Thymus (tissue), 11 donors: ENCODE data around the gene TTC23. TPM values are rescaled to one million over a fixed set of nuclear protein-coding genes. Genes with fewer than 3 reads are reported as not detected.

ENCODE experiments used
- DNase-seq, 9 donors: peaks; one replicate each; pipeline ENCODE4 v3.0.0-alpha.2; 2013; ENCODE audit warnings: low spot score in 9 of 9, low read depth in 6 of 9, missing footprints in 1 of 9
- H3K27ac ChIP-seq, 2 donors: one replicate each; pipeline ENCODE4 v1.5.1; 2013; ENCODE audit warnings: control low read depth in 1 of 2, low read depth in 1 of 2, low read length in 1 of 2, mild to moderate bottlenecking in 1 of 2, moderate library complexity in 1 of 2
- H3K27me3 ChIP-seq, 2 donors: one replicate each; pipeline ENCODE4 v1.5.1; 2013; ENCODE audit warnings: low read length in 1 of 2; ENCODE audit not compliant: control insufficient read depth in 2 of 2, insufficient read depth in 1 of 2
- H3K36me3 ChIP-seq, 2 donors: one replicate each; pipeline ENCODE4 v1.5.1; 2013; ENCODE audit warnings: low read length in 1 of 2, mild to moderate bottlenecking in 1 of 2, moderate library complexity in 1 of 2; ENCODE audit not compliant: control insufficient read depth in 2 of 2, insufficient read depth in 2 of 2
- H3K4me1 ChIP-seq, 2 donors: one replicate each; pipeline ENCODE4 v1.5.1; 2013; ENCODE audit warnings: low read length in 2 of 2; ENCODE audit not compliant: control insufficient read depth in 2 of 2, insufficient read depth in 2 of 2
- H3K4me3 ChIP-seq, 2 donors: one replicate each; pipeline ENCODE4 v1.5.1; 2013; ENCODE audit warnings: low read length in 2 of 2, control low read depth in 1 of 2, mild to moderate bottlenecking in 1 of 2
- H3K9me3 ChIP-seq, 2 donors: one replicate each; pipeline ENCODE4 v1.5.1; 2013; ENCODE audit warnings: low read length in 1 of 2, mild to moderate bottlenecking in 1 of 2; ENCODE audit not compliant: control insufficient read depth in 2 of 2, insufficient read depth in 1 of 2
- WGBS: extraction: QIAGEN DNeasy Blood & Tissue Kit; methylation state at CpG from one replicate; pipeline ENCODE4 v1.1.7; 2013; 5-methylcytosine and 5-hydroxymethylcytosine counted together
- polyA plus RNA-seq: library from polyadenylated mRNA; stranded (reverse); fragments of 200-250 nt; gene quantifications from one replicate; pipeline ENCODE4 v1.2.3, GENCODE V29; 2013
- total RNA-seq: library from RNA; stranded (reverse); fragments of 120-200 nt; gene quantifications from one replicate; pipeline ENCODE4 v1.2.4, GENCODE V29; 2013
- donor health status: healthy.

The TTC23 gene
- total and polyA plus RNA-seq, 2 donors = 5.7 to 7.7 TPM

GRCh38 chr15:99125061-99125891, 124.1 kb downstream of the TTC23 start:
- H3K9me3 ChIP-seq = no peaks in the 10 kb centered on the region
- H3K27ac ChIP-seq = no peak overlapping the region
- H3K27me3 ChIP-seq = peaks cover 0 to 2% of the 10 kb centered on the region in 2 donors
- peaks cover 0 to 3% of the 10 kb centered on the region in 2 donors for H3K36me3 ChIP-seq
- no peak for DNase-seq
- WGBS = 94% methylated on average over 29 of the region's 29 CpGs
- peaks cover 0 to 5% of the 10 kb centered on the region in 2 donors for H3K4me1 ChIP-seq
- no peak overlapping the region for H3K4me3 ChIP-seq

GRCh38 chr15:99124641-99125040, 124.7 kb downstream of the TTC23 start:
- Histone ChIP-seq H3K4me3 (no peak overlapping the region), H3K9me3 (no peaks in the 10 kb centered on the region), H3K4me1 (peaks cover 0 to 5% of the 10 kb centered on the region in 2 donors), H3K27me3 (peaks cover 0 to 2% of the 10 kb centered on the region in 2 donors), H3K36me3 (no peaks in the 10 kb centered on the region), H3K27ac (no peak overlapping the region)
- WGBS = 91% methylated on average over 8 of the region's 8 CpGs
- DNase-seq = no peak

GRCh38 chr15:99123713-99124451, 125.5 kb downstream of the TTC23 start:
- WGBS = 40% methylated on average over 20 of the region's 20 CpGs
- H3K4me3 ChIP-seq = no peak overlapping the region
- peak in 1 of 9 donors; percentile 11 for DNase-seq
- H3K4me1 ChIP-seq = peaks cover 0 to 5% of the 10 kb centered on the region in 2 donors
- no peaks in the 10 kb centered on the region for H3K36me3 ChIP-seq
- no peaks in the 10 kb centered on the region for H3K9me3 ChIP-seq
- H3K27ac ChIP-seq = no peak overlapping the region
- peaks cover 0 to 2% of the 10 kb centered on the region in 2 donors for H3K27me3 ChIP-seq

GRCh38 chr15:99122831-99123712, 126.3 kb downstream of the TTC23 start:
- no peaks in the 10 kb centered on the region for H3K9me3 ChIP-seq
- no peak overlapping the region for H3K27ac ChIP-seq
- peaks cover 0 to 2% of the 10 kb centered on the region in 2 donors for H3K27me3 ChIP-seq
- WGBS = 85% methylated on average over 22 of the region's 22 CpGs
- H3K36me3 ChIP-seq = no peaks in the 10 kb centered on the region
- no peak for DNase-seq
- peaks cover 0 to 5% of the 10 kb centered on the region in 2 donors for H3K4me1 ChIP-seq
- H3K4me3 ChIP-seq = no peak overlapping the region

GRCh38 chr15:99121691-99122410, 127.5 kb downstream of the TTC23 start:
- Histone ChIP-seq H3K27ac (no peak overlapping the region), H3K9me3 (no peaks in the 10 kb centered on the region), H3K4me3 (no peak overlapping the region), H3K4me1 (peaks cover 0 to 5% of the 10 kb centered on the region in 2 donors), H3K36me3 (no peaks in the 10 kb centered on the region), H3K27me3 (peaks cover 0 to 2% of the 10 kb centered on the region in 2 donors)
- 85% methylated on average over 8 of the region's 8 CpGs for WGBS
- DNase-seq = no peak

- Histone ChIP-seq H3K4me3 (no peak overlapping the region), H3K27me3 (peaks cover 0 to 2% of the 10 kb centered on the region in 2 donors), H3K9me3 (no peaks in the 10 kb centered on the region), H3K27ac (no peak overlapping the region), H3K4me1 (peaks cover 0 to 5% of the 10 kb centered on the region in 2 donors), H3K36me3 (no peaks in the 10 kb centered on the region)
- WGBS = 89% methylated on average over 10 of the region's 10 CpGs
- DNase-seq = no peak
Measured at GRCh38 chr15:99121207-99121606, 128.2 kb downstream of the TTC23 start.

- 95% methylated on average over 12 of the region's 12 CpGs for WGBS
- Histone ChIP-seq H3K4me1 (peaks cover 0 to 5% of the 10 kb centered on the region in 2 donors), H3K27me3 (peaks cover 0 to 2% of the 10 kb centered on the region in 2 donors), H3K9me3 (no peaks in the 10 kb centered on the region), H3K27ac (no peak overlapping the region), H3K4me3 (no peak overlapping the region), H3K36me3 (no peaks in the 10 kb centered on the region)
- no peak for DNase-seq
Measured at GRCh38 chr15:99120050-99120777, 129.2 kb downstream of the TTC23 start.
